Keratinocyte (primary cell): Measurements from ENCODE around the gene GPR146.
"Not testable (repeated sequence)": the region's sequence is repeated elsewhere in the genome, so short reads cannot be mapped to it uniquely, and the experiment has no call there.

Experiments used
- CTCF ChIP-seq, 3 experiments: IDR thresholded peaks in 1 of 3; conservative IDR thresholded peaks in 1 of 3; optimal IDR thresholded peaks in 1 of 3; 2 replicates in 2 of 3; 3 replicates in 1 of 3; pipeline versions ENCODE3 to v1.5.1; 2011; ENCODE audit warnings: low read length in 3 of 3, mild to moderate bottlenecking in 3 of 3, moderate library complexity in 2 of 3, control low read depth in 1 of 3, inconsistent platforms in 1 of 3; ENCODE audit not compliant: insufficient read depth in 2 of 3; ENCODE audit errors: extremely low read depth in 1 of 3
- EZH2 ChIP-seq: IDR thresholded peaks from one replicate; pipeline ENCODE4 v1.6.1; 2012; ENCODE audit warnings: inconsistent platforms, mild to moderate bottlenecking, low read length, moderate library complexity

DNA sequence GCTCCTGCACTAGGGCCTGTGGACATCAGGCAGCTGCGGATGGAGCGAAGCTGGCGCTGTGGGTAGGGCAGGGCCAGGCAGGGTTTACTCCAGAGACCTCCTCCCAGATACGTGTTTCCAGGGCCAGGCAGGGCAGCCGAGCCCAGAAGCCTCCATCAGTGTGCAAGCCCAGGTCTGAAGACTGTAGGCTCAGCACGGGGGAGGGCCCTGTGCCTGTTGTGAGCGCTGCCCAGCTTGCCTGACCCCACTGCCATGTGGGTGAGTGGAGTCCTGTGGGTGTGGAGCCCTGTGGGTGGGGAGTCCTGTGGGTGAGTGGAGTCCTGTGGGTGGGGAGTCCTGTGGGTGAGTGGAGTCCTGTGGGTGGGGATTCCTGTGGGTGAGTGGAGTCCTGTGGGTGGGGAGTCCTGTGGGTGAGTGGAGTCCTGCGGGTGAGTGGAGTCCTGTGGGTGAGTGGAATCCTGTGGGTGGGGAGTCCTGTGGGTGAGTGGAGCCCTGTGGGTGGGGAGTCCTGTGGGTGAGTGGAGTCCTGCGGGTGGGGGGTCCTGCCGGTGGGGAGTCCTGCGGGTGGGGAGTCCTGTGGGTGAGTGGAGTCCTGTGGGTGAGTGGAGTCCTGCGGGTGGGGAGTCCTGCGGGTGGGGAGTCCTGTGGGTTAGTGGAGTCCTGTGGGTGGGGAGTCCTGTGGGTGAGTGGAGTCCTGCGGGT, 43.1 kb upstream of the GPR146 start:
- TF ChIP-seq CTCF (optimal IDR thresholded peaks at IDR 0.05 in 1 of 3, IDR thresholded peaks at IDR 0.05 in 1 of 3, conservative IDR thresholded peaks at IDR 0.05 in 1 of 3; ENCODE audit: extremely low read depth in 1 of 3, insufficient read depth in 2 of 3, low read length in 3 of 3); EZH2: not testable (repeated sequence)
